Transverse colon (tissue), 4 donors: Measurements from ENCODE around the gene TMEM106C. TPM values are rescaled to one million over a fixed set of nuclear protein-coding genes. Genes with fewer than 3 reads are reported as not detected.

ENCODE experiments used
- DNase-seq: peaks from one replicate; pipeline ENCODE4 v3.0.0-alpha.2; 2019
- H3K27ac ChIP-seq, 4 donors: fragments of 200-600 bp; sonication (generic); 2 replicates each; pipeline ENCODE4 v1.5.1; 2016 to 2018; ENCODE audit warnings: inconsistent platforms in 4 of 4
- H3K27me3 ChIP-seq: fragments of 200-600 bp; sonication (generic); 2 replicates; pipeline ENCODE4 v1.5.1; 2017; ENCODE audit warnings: inconsistent platforms
- H3K36me3 ChIP-seq, 4 donors: fragments of 200-600 bp; sonication (generic); 2 replicates each; pipeline ENCODE4 v1.5.1; 2017 to 2019; ENCODE audit warnings: inconsistent platforms in 4 of 4
- H3K4me1 ChIP-seq, 4 donors: fragments of 200-600 bp; sonication (generic); 2 replicates each; pipeline ENCODE4 v1.5.1; 2017 to 2020; ENCODE audit warnings: inconsistent platforms in 4 of 4
- H3K4me3 ChIP-seq, 4 donors: fragments of 200-600 bp; sonication (generic); 1 replicate in 1 of 4; 2 replicates in 3 of 4; pipeline versions ENCODE4 v1.5.1 to v1.6.1; 2017 to 2019; ENCODE audit warnings: inconsistent platforms in 4 of 4
- H3K9me3 ChIP-seq, 2 donors: fragments of 200-600 bp; sonication (generic); 2 replicates each; pipeline ENCODE4 v1.5.1; 2017 to 2019; ENCODE audit warnings: inconsistent platforms in 2 of 2
- CTCF ChIP-seq, 5 experiments: fragments of 200-600 bp in 3 of 5; fragments of 450-650 bp in 2 of 5; sonication (generic) in 3 of 5; IDR thresholded peaks; 1 replicate in 2 of 5; 2 replicates in 3 of 5; pipeline ENCODE4 v1.5.1; 2016 to 2017; ENCODE audit warnings: antibody characterized with exemption in 5 of 5, inconsistent platforms in 3 of 5, mild to moderate bottlenecking in 2 of 5, moderate library complexity in 1 of 5
- EP300 ChIP-seq: sonication (generic); formaldehyde crosslinking; IDR thresholded peaks from one replicate; pipeline ENCODE4 v1.6.1; 2017; ENCODE audit warnings: antibody characterized with exemption, low read depth
- POLR2A ChIP-seq: fragments of 450-650 bp; IDR thresholded peaks from one replicate; pipeline ENCODE4 v1.6.1; 2016; ENCODE audit warnings: antibody characterized with exemption, mild to moderate bottlenecking, moderate library complexity
- POLR2AphosphoS5 ChIP-seq, 3 donors: sonication (generic); formaldehyde crosslinking; IDR thresholded peaks; one replicate each; pipeline ENCODE4 v1.6.1; 2016; ENCODE audit warnings: antibody characterized with exemption in 3 of 3
- WGBS, 2 donors: methylation state at CpG; one replicate each; pipeline ENCODE4 v1.1.5; 2018; ENCODE audit warnings: low coverage in 1 of 2; 5-methylcytosine and 5-hydroxymethylcytosine counted together
- in situ Hi-C, 4 donors: fragments of 200-750 bp; cut with MboI; loops; one replicate each; pipeline versions ENCODE4 v1.15.0 to v1.15.1; 2017; ENCODE audit warnings: low sequenced_read_pairs in 3 of 4, low pct_ligation_motif_present in 1 of 4, low pct_unique_long_range_greater_than_20kb in 1 of 4
- intact Hi-C: fragments of 100-400 bp; cut with DNase I; formaldehyde crosslinking; loops from one replicate; pipeline ENCODE4 v1.15.1; 2023; ENCODE audit warnings: low total_unique reads
- total RNA-seq, 4 donors: library from RNA; depleted of rRNA; stranded (reverse); fragments of >200 nt; gene quantifications; one replicate each; pipeline ENCODE4 v1.1.0, GENCODE V29; 2016

The TMEM106C gene
- total RNA-seq, 4 donors from 2014 or later, result 51.9 to 258 (median 113) TPM

- in situ Hi-C loops, result no loop called here
- Histone ChIP-seq H3K36me3 (no peaks in the 10 kb centered on the region), H3K27me3 (peaks cover 6% of the 10 kb centered on the region), H3K4me3 (no peak overlapping the region), H3K9me3 (no peaks in the 10 kb centered on the region), H3K27ac (peak overlapping the region; percentile 50 to 72 (median 56)), H3K4me1 (peaks cover 3 to 36% (median 9%) of the 10 kb centered on the region in 4 donors)
- WGBS, 2 donors, result 52% methylated on average over 6 of the region's 6 CpGs; no CpG with 5 or more reads in 1 of the 2 donors
- TF ChIP-seq EP300, result no peak
- TF ChIP-seq CTCF (IDR thresholded peaks at IDR 0.05), result no peak
- peak in 2 of 3 donors; percentile 31 to 40 for TF ChIP-seq POLR2AphosphoS5 (IDR thresholded peaks at IDR 0.05)
- peak; percentile 83 for DNase-seq
- intact Hi-C loops, result no loop called here
These were observed 24.3 kb upstream of the TMEM106C start for GRCh38 chr12:47939009-47939601.

- H3K27me3 ChIP-seq, result peaks cover 6% of the 10 kb centered on the region
- no peaks in the 10 kb centered on the region for H3K36me3 ChIP-seq
- peaks cover 5 to 45% (median 11%) of the 10 kb centered on the region in 4 donors for H3K4me1 ChIP-seq
- TF ChIP-seq POLR2A (no peak), CTCF (IDR thresholded peaks at IDR 0.05) (no peak), EP300 (no peak)
- H3K27ac ChIP-seq, result no peak overlapping the region
- intact Hi-C loops (no loop called here), in situ Hi-C loops (no loop called here)
- WGBS, 2 donors, result 82 to 91% methylated on average over 5 to 10 of the region's 10 CpGs
- DNase-seq, result no peak
- H3K9me3 ChIP-seq, result no peaks in the 10 kb centered on the region
- no peak overlapping the region for H3K4me3 ChIP-seq
These were observed 22.5 kb upstream of the TMEM106C start for GRCh38 chr12:47940773-47941474.

GRCh38 chr12:47941475-47941780 lies 22.0 kb upstream of the TMEM106C start:
- WGBS, 2 donors, result 88 to 100% methylated on average over 4 to 9 of the region's 9 CpGs
- Histone ChIP-seq H3K4me3 (no peak overlapping the region), H3K9me3 (no peaks in the 10 kb centered on the region), H3K36me3 (no peaks in the 10 kb centered on the region), H3K27ac (no peak overlapping the region), H3K27me3 (peaks cover 6% of the 10 kb centered on the region), H3K4me1 (peaks cover 5 to 47% (median 11%) of the 10 kb centered on the region in 4 donors)
- DNase-seq, result no peak
- intact Hi-C loops, result no loop called here
- no peak for TF ChIP-seq POLR2A
- TF ChIP-seq CTCF (IDR thresholded peaks at IDR 0.05), result no peak
- TF ChIP-seq EP300, result no peak
- no peak for TF ChIP-seq POLR2AphosphoS5 (IDR thresholded peaks at IDR 0.05)
- in situ Hi-C loops, result no loop called here

DNA sequence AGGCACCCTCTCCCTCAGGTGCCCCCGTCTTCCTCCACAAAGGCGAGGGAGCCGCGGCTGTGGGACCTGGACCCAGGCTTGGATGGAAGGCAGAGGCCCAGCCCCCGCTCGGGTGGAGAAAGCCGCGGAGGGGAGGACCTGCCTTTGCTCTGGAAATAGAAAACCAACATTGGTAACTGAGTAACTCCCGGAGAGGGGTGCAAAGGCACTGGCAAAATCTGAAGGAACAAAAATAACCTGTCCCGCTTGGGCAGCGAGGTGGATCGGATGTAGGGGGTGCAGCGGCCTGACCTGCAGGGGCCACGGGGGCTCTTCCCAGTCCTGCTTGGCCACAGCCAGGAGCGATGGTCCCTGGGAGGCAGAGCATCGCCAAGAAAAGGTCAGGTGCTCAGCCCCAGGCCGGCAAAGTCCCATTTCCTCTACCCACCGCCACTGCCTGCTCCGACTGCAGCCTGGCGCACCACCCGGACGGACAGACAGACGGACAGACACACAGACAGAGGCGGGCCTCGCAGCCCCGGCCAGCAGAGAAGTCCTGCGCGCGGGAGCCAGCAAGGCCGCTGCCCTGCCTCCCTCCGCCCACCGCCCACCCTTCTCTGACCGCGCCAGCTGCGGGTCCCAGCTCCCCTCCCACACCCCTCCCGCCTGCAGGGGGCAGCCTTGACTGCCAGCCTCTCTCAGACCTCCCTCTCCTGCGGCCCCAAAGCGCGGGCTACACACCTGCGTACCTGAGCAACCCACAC lies 21.4 kb upstream of the TMEM106C start:
- DNase-seq, result no peak
- H3K9me3 ChIP-seq, result no peaks in the 10 kb centered on the region
- no peaks in the 10 kb centered on the region for H3K36me3 ChIP-seq
- WGBS, 2 donors, result 60% methylated on average over 40 of the region's 40 CpGs; no CpG with 5 or more reads in 1 of the 2 donors
- H3K27me3 ChIP-seq, result peaks cover 6% of the 10 kb centered on the region
- intact Hi-C loops, result no loop called here
- H3K4me3 ChIP-seq, result no peak overlapping the region
- TF ChIP-seq POLR2A (no peak), EP300 (no peak), POLR2AphosphoS5 (IDR thresholded peaks at IDR 0.05) (no peak), CTCF (IDR thresholded peaks at IDR 0.05) (no peak)
- H3K4me1 ChIP-seq, result peaks cover 5 to 52% (median 14%) of the 10 kb centered on the region in 4 donors
- in situ Hi-C loops, result no loop called here
- no peak overlapping the region for H3K27ac ChIP-seq
